Measurements from ENCODE around the gene STKLD1.
"Not testable (repeated sequence)": the region's sequence is repeated elsewhere in the genome, so short reads cannot be mapped to it uniquely, and the experiment has no call there.

STKLD1 gene

GRCh38 chr9:133375724-133376654 lies at the start of gene STKLD1, which contains the start of gene SURF4:
TSS of gene STKLD1 (plus strand) at chr9:133376366. CDS start at chr9:133376474, 108 bp downstream.
TSS of gene SURF4 (minus strand) at chr9:133376060. CDS start at chr9:133375969, 91 bp downstream.
- peak; percentile 92 for DNase-seq

- DNase-seq: not testable (repeated sequence)
These were observed 49.1 kb upstream of the STKLD1 start for GRCh38 chr9:133327021-133327420.

GRCh38 chr9:133327834-133328484 lies 48.2 kb upstream of the STKLD1 start:
- no peak for DNase-seq

GRCh38 chr9:133329306-133330156 lies 46.6 kb upstream of the STKLD1 start:
- not testable (repeated sequence) for DNase-seq

GRCh38 chr9:133331221-133331620 lies 44.9 kb upstream of the STKLD1 start:
- no peak for DNase-seq

- no peak for DNase-seq
These were observed 44.4 kb upstream of the STKLD1 start for GRCh38 chr9:133331641-133332380.

GRCh38 chr9:133332381-133332730 lies 43.8 kb upstream of the STKLD1 start:
- no peak for DNase-seq

- no peak for DNase-seq
These were observed 43.2 kb upstream of the STKLD1 start for GRCh38 chr9:133333011-133333410.

- DNase-seq: no peak
These were observed 42.6 kb upstream of the STKLD1 start for GRCh38 chr9:133333566-133333965.

- DNase-seq: no peak
These were observed 42.0 kb upstream of the STKLD1 start for GRCh38 chr9:133334161-133334560.

GRCh38 chr9:133334888-133335287 lies 41.3 kb upstream of the STKLD1 start:
- DNase-seq: not testable (repeated sequence)

GRCh38 chr9:133335924-133336811 lies 40.0 kb upstream of the STKLD1 start, which contains the start of gene SURF6:
TSS of gene SURF6 (minus strand) at chr9:133336188. CDS start at chr9:133336132, 56 bp downstream.
- DNase-seq: peak; percentile 87

- no peak for DNase-seq
These were observed 36.5 kb upstream of the STKLD1 start for GRCh38 chr9:133339641-133340040.

GRCh38 chr9:133340256-133340655 lies 35.9 kb upstream of the STKLD1 start:
- no peak for DNase-seq

- no peak for DNase-seq
These were observed 35.2 kb upstream of the STKLD1 start for GRCh38 chr9:133340916-133341315.

- no peak for DNase-seq
These were observed 34.6 kb upstream of the STKLD1 start for GRCh38 chr9:133341369-133342068.

- no peak for DNase-seq
These were observed 34.1 kb upstream of the STKLD1 start for GRCh38 chr9:133342069-133342406.

- no peak for DNase-seq
These were observed 33.6 kb upstream of the STKLD1 start for GRCh38 chr9:133342570-133342969.

- DNase-seq: no peak
These were observed 32.1 kb upstream of the STKLD1 start for GRCh38 chr9:133344071-133344470.

GRCh38 chr9:133344979-133345378 lies 31.2 kb upstream of the STKLD1 start:
- DNase-seq: no peak

GRCh38 chr9:133345596-133345995 lies 30.6 kb upstream of the STKLD1 start:
- DNase-seq: no peak
